DND-41 (cell line): ENCODE results near the gene FAM118B.

Experiments used
- EZH2 ChIP-seq: IDR thresholded peaks from 3 replicates; pipeline ENCODE4 v1.6.1; 2012; ENCODE audit warnings: borderline replicate concordance, low read depth, mild to moderate bottlenecking, moderate library complexity, low read length, inconsistent platforms; ENCODE audit not compliant: severe bottlenecking
- TF ChIP-seq, protein P1 (sequence below): IDR thresholded peaks from 2 replicates; pipeline ENCODE4 v1.5.1; 2012; ENCODE audit warnings: borderline replicate concordance, low read length, moderate library complexity, mild to moderate bottlenecking; ENCODE audit not compliant: poor library complexity, severe bottlenecking; ENCODE audit errors: extremely low read depth

DNA sequence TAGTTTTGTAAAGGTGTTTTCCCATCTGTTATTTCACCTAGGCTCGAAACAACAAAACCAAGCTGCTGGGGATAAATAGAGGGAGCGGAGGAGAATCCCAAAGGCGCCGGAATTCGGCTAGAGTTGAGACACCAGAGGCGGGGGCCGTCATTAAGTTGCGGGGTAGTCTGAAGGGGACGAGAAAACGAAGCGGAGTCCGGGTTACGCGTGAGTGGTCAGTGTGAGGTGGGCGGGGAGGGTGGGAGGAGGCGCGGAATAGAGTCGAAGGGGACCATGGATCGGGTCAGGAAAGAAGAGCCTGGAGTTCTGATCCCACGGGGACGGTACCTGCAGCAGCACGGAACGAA is 56.8 kb downstream of the FAM118B start:
- TF ChIP-seq, protein P1, sequence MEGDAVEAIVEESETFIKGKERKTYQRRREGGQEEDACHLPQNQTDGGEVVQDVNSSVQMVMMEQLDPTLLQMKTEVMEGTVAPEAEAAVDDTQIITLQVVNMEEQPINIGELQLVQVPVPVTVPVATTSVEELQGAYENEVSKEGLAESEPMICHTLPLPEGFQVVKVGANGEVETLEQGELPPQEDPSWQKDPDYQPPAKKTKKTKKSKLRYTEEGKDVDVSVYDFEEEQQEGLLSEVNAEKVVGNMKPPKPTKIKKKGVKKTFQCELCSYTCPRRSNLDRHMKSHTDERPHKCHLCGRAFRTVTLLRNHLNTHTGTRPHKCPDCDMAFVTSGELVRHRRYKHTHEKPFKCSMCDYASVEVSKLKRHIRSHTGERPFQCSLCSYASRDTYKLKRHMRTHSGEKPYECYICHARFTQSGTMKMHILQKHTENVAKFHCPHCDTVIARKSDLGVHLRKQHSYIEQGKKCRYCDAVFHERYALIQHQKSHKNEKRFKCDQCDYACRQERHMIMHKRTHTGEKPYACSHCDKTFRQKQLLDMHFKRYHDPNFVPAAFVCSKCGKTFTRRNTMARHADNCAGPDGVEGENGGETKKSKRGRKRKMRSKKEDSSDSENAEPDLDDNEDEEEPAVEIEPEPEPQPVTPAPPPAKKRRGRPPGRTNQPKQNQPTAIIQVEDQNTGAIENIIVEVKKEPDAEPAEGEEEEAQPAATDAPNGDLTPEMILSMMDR, result no peak
- no peak for TF ChIP-seq EZH2
